ENCODE data around the gene SLC16A3.

SLC16A3 gene

DNA sequence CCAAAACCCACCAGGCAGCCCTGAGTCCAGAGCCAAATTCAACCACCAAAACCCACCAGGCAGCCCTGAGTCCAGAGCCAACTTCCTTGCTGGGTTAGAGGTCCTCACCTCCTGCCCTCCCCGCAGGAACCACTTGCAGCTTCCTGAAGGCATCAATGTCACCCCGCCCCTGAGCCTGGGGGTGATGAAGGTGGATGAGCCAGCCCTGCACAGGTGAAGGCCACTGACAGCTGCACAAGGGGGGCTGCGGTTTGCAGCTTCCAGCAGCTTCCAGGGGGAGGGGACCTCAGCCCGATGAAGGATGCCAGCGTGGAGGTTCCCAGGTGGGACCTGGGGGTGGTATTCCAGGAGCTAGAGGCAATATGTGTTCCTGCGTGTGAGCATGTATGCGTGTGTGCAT, 52.2 kb downstream of the SLC16A3 start:
- no peak overlapping the region for H3K9ac ChIP-seq
- H3K27me3 ChIP-seq (ENCODE audit: control insufficient read depth, insufficient read depth, low read length), result no peaks in the 10 kb centered on the region
- no peaks in the 10 kb centered on the region for H3K79me2 ChIP-seq
- TF ChIP-seq, protein P1, sequence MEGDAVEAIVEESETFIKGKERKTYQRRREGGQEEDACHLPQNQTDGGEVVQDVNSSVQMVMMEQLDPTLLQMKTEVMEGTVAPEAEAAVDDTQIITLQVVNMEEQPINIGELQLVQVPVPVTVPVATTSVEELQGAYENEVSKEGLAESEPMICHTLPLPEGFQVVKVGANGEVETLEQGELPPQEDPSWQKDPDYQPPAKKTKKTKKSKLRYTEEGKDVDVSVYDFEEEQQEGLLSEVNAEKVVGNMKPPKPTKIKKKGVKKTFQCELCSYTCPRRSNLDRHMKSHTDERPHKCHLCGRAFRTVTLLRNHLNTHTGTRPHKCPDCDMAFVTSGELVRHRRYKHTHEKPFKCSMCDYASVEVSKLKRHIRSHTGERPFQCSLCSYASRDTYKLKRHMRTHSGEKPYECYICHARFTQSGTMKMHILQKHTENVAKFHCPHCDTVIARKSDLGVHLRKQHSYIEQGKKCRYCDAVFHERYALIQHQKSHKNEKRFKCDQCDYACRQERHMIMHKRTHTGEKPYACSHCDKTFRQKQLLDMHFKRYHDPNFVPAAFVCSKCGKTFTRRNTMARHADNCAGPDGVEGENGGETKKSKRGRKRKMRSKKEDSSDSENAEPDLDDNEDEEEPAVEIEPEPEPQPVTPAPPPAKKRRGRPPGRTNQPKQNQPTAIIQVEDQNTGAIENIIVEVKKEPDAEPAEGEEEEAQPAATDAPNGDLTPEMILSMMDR (IDR thresholded peaks at IDR 0.05), result no peak
- H3K27ac ChIP-seq, result no peak overlapping the region
- no peak overlapping the region for H2AFZ ChIP-seq
- H3K4me3 ChIP-seq (ENCODE audit: low read depth, low read length), result no peak overlapping the region
- H3K36me3 ChIP-seq (ENCODE audit: control insufficient read depth, insufficient read depth, low read length), result no peaks in the 10 kb centered on the region
- no peaks in the 10 kb centered on the region for H3K9me3 ChIP-seq (ENCODE audit: control insufficient read depth, low read length)
- H3K4me1 ChIP-seq, result peaks cover 10% of the 10 kb centered on the region
- H3K4me2 ChIP-seq (ENCODE audit: low read length), result no peak overlapping the region

DNA sequence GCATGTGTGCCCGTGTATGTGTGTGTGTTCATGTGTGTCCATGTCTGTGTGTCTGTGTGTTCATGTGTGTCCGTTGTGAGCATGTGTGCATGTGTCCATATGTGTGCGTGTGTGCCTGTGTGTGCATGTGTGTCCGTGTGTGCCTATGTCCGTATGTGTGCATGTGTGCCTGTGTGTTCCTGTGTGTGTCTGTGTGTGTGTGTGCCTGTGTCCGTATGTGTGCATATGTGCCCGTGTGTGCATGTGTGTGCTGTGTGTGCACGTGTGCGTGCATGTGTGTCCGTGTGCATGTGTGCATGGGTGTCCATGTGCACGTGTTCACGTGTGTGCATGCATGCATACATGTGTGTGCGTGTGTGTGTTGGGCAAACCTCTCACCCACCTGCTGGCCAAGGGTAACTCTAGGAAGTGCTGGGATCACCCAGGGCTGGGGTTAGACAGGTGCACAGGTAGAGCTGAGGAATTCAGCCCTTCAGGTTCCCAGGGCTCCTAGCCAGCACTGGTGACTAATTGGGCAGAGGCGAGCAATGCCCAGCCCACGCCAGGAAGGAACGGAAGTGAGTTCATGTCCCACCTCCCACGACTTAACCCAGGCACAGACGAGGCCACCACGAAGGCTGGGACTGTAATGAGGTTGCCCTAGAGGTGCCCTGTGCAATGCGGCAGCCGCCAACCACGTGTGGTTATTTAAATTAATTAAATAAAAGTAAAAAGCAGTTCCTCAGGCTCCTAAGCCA, 52.8 kb downstream of the SLC16A3 start:
- Histone ChIP-seq H3K79me2 (no peaks in the 10 kb centered on the region), H3K9me3 (ENCODE audit: control insufficient read depth, low read length) (no peaks in the 10 kb centered on the region), H3K4me2 (ENCODE audit: low read length) (no peak overlapping the region), H3K27ac (no peak overlapping the region), H3K9ac (no peak overlapping the region), H2AFZ (no peak overlapping the region), H3K27me3 (ENCODE audit: control insufficient read depth, insufficient read depth, low read length) (no peaks in the 10 kb centered on the region), H3K36me3 (ENCODE audit: control insufficient read depth, insufficient read depth, low read length) (no peaks in the 10 kb centered on the region), H3K4me1 (peaks cover 10% of the 10 kb centered on the region), H3K4me3 (ENCODE audit: low read depth, low read length) (no peak overlapping the region)
- TF ChIP-seq, protein P1 (IDR thresholded peaks at IDR 0.05), result no peak

DNA sequence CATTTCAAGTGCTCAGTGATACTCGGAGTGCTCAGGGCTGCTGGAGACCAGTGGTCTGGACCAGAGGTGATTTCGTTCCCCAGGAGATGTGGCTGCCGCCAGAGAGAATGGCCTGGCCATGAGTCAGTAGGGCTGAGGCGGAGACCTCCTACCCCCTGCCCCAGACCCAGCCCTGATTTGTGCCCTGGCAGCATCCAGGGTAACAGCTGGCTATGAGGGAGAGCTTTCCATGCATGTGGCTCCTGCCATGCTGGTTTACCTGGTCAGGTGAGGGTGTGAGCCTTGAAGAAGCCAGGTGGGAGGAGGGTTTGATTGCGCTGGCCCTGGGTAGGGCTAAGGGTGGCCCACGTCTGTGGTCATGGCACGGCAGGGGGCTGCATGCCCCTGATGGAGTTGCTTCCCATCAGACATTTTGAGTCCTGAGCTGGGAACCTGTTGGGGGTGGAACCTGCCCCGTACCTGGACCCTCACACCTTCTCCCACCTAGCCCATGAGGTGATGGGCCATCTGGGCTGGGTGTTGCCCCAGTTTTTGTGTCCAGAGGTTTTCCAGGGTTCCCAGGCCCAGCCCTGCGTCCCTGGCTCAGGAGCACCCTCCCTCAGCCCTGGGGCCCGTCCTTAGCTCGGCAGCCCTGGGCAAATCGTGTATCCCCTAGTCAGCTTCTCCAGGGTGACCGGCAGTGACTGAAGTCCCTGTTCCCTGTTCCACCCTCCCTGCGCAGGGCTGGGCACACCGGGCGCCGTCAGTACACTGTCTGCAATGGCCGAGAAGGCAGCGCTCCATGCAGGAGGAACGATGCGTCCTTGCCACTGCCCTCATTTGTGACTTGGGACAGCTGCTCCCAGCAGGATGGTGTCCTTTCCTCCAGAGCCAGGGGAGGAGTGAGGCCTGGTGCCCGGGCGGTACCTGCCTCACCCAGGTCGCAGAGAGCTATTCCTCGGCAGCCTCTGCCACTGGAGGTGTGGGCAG, 53.7 kb downstream of the SLC16A3 start:
- Histone ChIP-seq H3K36me3 (ENCODE audit: control insufficient read depth, insufficient read depth, low read length) (no peaks in the 10 kb centered on the region), H3K9me3 (ENCODE audit: control insufficient read depth, low read length) (no peaks in the 10 kb centered on the region), H3K4me2 (ENCODE audit: low read length) (no peak overlapping the region), H3K4me1 (peaks cover 16% of the 10 kb centered on the region), H3K27me3 (ENCODE audit: control insufficient read depth, insufficient read depth, low read length) (no peaks in the 10 kb centered on the region), H3K27ac (no peak overlapping the region), H2AFZ (peak overlapping the region; percentile 49), H3K4me3 (ENCODE audit: low read depth, low read length) (no peak overlapping the region), H3K79me2 (no peaks in the 10 kb centered on the region), H3K9ac (no peak overlapping the region)
- TF ChIP-seq, protein P1 (IDR thresholded peaks at IDR 0.05), result no peak

DNA sequence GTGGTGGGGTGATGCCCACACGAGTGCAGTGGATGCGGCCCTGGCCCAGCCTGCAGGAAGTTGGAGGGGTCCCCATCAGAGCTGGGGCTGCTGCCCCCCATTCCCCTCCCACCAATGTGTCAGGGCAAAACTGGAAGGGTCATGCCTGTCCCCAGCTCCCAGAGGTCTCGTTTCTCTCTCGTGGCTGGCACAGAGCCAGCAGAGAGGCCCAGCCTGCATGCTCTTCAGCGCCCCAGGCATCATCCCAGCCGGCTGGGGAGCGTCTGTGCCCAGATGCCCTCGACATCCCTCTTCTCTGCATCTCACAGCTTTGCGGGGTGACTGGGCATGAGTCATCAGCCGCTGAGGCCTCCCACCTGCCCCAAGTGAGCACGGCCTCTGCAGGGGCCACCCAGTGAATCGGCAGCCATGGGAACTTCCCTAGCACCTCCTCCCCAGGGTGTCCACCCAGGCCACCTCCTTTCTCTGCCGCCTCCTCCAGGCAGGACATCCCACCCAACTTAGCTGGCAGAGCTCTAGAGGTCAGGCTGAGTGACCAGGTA, 54.4 kb downstream of the SLC16A3 start:
- H3K9ac ChIP-seq, result no peak overlapping the region
- TF ChIP-seq, protein P1 (IDR thresholded peaks at IDR 0.05), result no peak
- no peak overlapping the region for H3K27ac ChIP-seq
- H3K4me3 ChIP-seq (ENCODE audit: low read depth, low read length), result no peak overlapping the region
- H3K4me2 ChIP-seq (ENCODE audit: low read length), result no peak overlapping the region
- H3K27me3 ChIP-seq (ENCODE audit: control insufficient read depth, insufficient read depth, low read length), result no peaks in the 10 kb centered on the region
- H3K4me1 ChIP-seq, result peaks cover 23% of the 10 kb centered on the region
- H2AFZ ChIP-seq, result peak overlapping the region; percentile 49
- no peaks in the 10 kb centered on the region for H3K9me3 ChIP-seq (ENCODE audit: control insufficient read depth, low read length)
- no peaks in the 10 kb centered on the region for H3K36me3 ChIP-seq (ENCODE audit: control insufficient read depth, insufficient read depth, low read length)
- no peaks in the 10 kb centered on the region for H3K79me2 ChIP-seq

Measured in parathyroid adenoma (tissue), 2 donors.